Stimulated activated CD8-positive, alpha-beta memory T cell treated with anti-CD3 and anti-CD28 coated beads, Interleukin-7, amount 100 ng/mL, for 4 hours (primary cell): ENCODE measurements around the gene NIPAL1.

Experiments used
- DNase-seq, 2 donors: peaks; one replicate each; pipeline ENCODE4 v3.0.0-alpha.2; 2020; ENCODE audit warnings: low read depth in 2 of 2

Gene NIPAL1

GRCh38 chr4:48025005-48025404 is 8.4 kb downstream of the NIPAL1 start:
- DNase-seq = no peak

- no peak for DNase-seq
Observed at GRCh38 chr4:48027653-48028052, 11.1 kb downstream of the NIPAL1 start.

GRCh38 chr4:48028696-48029095 is 12.1 kb downstream of the NIPAL1 start:
- DNase-seq = no peak

DNA sequence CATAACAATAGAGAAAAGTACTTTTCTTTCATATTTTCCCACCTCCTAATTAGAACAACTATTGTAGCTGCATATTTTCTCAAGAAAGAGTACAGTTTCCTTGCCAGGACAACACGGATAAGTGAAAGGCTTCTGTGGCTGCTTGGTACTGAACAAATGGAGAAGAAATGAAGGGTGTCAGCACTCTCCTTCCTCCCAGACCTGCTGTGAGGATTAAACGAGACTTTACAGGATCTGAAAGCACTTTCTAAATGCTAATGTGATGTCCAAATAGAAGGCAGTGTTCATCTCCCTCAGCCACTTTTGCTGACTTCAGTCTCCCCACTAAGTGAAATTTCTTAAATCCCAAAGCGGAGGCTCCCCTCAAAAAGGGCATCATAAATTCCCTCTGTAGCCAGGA is 13.9 kb downstream of the NIPAL1 start:
- DNase-seq = no peak

DNA sequence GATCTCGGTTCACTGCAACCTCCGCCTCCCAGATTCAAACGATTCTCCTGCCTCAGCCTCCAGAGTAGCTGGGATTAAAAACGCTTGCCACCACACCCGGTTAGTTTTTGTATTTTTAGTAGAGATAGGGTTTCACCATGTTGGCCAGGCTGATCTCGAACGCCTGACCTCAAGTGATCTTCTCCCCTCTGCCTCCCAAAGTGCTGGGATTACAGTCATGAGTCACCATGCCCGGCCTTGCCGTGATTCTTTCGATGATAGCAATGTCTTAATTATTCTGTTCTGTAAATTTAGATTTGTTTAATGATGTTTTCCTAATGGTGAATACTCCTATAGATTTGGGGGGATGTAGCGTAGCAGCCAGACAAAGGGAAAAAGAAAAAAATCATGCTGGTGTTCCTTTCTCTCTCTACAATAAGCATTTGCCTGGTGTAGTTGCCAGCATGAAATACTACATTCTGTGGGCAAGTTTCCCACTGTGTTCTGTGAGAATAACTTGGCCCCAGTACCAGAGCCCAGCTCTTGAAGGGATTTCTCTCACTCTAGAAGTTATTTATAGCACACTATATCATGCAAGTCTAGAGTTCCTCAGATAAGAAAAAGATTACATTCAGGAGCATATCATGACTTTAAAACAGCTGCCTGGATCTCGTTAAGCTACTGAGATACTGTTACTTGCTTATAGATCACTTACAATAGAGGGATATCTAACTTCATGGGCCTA is 15.4 kb downstream of the NIPAL1 start:
- no peak for DNase-seq

- DNase-seq = no peak
Observed at GRCh38 chr4:48032721-48033120, 16.1 kb downstream of the NIPAL1 start.

- DNase-seq = no peak
Observed at GRCh38 chr4:48033412-48033811, 16.8 kb downstream of the NIPAL1 start.

DNA sequence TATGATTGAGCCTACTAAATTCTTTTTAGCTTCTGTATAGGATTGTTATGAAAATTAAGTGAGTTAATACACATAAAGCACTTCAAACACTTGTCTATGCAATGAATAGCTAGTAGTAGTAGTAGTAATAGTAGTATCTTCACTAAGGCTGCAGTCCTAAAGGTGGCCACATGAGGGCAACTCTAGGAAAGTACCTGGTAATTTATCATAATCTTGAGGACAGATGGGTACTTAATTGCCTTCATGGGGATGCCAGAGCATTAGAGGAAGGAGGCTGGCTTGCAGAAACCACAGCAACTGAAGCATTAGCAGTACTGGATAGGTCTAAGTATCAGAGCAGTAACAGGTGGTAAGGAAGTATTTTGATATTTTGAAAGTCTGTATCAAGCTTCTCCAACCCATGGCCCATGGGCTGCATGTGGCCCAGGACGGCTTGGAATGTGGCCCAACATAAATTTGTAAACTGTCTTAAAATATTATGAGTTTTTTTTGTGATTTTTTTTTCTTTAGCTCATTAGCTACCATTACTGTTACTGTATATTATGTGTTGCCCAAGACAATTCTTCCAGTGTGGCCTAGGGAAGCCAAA is 17.3 kb downstream of the NIPAL1 start:
- DNase-seq = peak; percentile 38 to 49

DNA sequence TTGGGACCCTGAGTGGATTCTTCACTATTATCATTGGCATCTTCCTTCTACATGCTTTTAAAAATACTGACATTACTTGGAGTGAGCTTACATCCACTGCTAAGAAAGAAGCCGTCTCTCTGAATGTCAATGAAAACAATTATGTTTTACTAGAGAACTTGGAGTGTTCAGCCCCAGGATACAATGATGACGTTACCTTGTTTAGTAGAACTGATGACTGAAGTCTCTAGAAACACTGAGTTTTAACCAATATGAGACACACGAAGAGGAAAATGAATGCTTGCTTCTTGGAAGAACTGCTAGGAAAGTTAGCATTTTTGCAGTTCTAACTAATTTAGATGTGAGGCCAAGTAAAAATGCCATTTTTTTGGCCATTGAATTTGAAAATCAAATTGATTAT is 19.4 kb downstream of the NIPAL1 start:
- DNase-seq = no peak

DNA sequence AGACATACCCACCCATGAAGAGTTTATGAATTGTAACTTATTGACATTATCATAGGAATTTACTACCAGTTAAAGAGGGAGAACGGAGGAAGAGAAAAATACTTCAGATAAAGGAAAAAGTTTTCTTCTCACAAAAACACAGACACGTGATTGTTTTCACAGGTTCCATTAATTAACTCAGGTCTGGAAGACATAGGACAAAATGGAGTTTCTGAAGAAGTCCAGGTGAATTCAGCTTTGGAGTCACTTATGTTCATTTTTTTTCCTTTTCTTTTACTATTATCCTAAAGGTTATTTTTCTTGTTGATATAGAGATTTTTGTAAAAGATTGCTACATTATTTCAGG is 20.5 kb downstream of the NIPAL1 start:
- no peak for DNase-seq

DNA sequence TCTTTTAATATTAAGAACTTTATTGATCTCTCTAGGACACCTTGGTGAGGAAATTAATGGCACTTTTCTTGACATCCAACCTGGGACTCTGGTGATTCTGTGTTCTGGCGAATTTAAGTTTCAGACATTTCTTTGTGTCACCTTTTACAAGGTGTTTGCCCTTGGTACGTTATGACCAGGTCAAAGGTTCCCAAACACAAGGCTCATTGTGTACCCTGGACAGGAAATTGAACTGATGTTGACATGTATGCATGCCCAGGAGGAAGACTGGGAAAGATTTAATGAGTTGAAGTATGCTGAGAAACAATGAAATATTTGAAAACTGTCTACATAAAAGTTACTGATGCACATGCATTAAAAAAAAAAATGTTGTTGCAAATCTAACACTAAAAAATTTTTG is 22.1 kb downstream of the NIPAL1 start:
- no peak for DNase-seq

GRCh38 chr4:48039561-48039960 is 23.0 kb downstream of the NIPAL1 start:
- DNase-seq = no peak

- no peak for DNase-seq
Observed at GRCh38 chr4:48041535-48042137, 25.1 kb downstream of the NIPAL1 start.

GRCh38 chr4:48042979-48043461 is 26.4 kb downstream of the NIPAL1 start:
- DNase-seq = no peak

GRCh38 chr4:48043504-48043903 is 26.9 kb downstream of the NIPAL1 start:
- DNase-seq = no peak

DNA sequence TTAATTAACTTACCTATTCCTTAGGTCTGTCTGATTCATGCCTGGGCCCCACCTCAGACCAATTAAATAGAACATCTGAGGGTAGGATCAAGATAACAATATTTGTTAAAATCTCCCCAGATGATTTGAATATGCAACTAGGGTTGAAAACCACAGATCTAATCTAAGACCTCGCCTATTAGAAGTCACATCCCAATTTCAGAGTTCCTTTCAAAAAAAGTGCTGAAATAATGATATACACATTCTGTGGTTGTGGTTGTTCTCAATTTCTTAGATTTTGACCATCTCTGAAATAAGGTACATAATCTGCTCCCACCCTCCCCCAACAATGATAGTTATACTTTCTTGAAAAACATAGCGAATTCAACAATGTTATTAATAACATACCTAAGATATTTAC is 27.7 kb downstream of the NIPAL1 start:
- no peak for DNase-seq

DNA sequence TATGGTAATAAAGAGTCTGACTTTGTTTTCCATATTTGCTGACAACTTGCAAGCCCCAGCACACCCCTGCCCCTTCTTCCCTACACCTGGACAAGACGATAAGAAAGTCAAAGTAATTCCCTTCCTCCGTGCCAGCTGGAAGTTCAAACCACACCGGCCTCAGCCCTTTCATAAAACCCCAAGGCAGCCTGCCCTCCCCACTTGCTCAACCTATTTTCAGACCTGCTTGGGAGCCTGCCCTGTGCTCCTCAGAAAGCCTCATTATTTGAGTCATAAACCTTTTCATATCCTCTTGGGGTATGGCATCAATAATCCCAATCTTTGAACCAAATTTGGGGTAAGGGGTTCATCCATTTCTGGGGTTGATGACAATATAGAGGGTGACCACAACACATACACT is 29.5 kb downstream of the NIPAL1 start:
- no peak for DNase-seq

DNA sequence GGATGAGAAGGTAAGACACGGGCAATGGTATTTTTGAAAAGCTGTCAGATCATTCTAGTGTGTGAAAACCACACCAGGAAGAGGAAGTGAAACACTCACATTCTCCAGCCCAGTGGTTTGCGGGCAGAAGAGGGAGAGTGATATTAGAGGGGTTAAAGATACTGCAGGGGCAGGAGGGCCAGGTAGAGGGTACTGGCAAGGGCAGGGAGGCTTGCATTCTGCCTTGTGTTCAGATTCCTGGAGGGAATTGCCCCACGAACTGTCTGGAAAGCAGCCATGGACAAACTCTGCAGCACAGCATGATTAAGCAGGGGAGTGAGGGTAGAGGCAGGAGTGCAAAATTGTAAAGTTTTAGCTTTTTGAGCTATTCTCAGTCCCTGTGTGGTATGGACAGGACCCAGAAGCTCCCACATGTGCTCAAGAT is 30.9 kb downstream of the NIPAL1 start:
- DNase-seq = peak; percentile 70 to 82

GRCh38 chr4:48047896-48048295 is 31.3 kb downstream of the NIPAL1 start:
- DNase-seq = no peak

- DNase-seq = no peak
Observed at GRCh38 chr4:48049483-48049882, 32.9 kb downstream of the NIPAL1 start.

- no peak for DNase-seq
Observed at GRCh38 chr4:48051078-48051477, 34.5 kb downstream of the NIPAL1 start.

GRCh38 chr4:48058617-48059530 is 42.3 kb downstream of the NIPAL1 start:
- DNase-seq = no peak
